Endothelial cell of umbilical vein (primary cell): ENCODE measurements around the gene GLP1R.

Experiments used
- CTCF ChIP-seq, 2 donors: IDR thresholded peaks; 1 replicate in 1 of 2; 2 replicates in 1 of 2; pipeline ENCODE4 v1.5.1; 2011; ENCODE audit warnings: low read length in 2 of 2, mild to moderate bottlenecking in 2 of 2, moderate library complexity in 2 of 2, control low read depth in 1 of 2, inconsistent platforms in 1 of 2, low read depth in 1 of 2; ENCODE audit not compliant: insufficient read depth in 1 of 2; ENCODE audit errors: extremely low read depth in 1 of 2
- EZH2 ChIP-seq: IDR thresholded peaks from 2 replicates; pipeline ENCODE4 v1.6.1; 2012; ENCODE audit warnings: borderline replicate concordance, low read depth, mild to moderate bottlenecking, moderate library complexity, low read length, inconsistent platforms; ENCODE audit not compliant: severe bottlenecking
- FOS ChIP-seq: IDR thresholded peaks from 2 replicates; pipeline ENCODE4 v1.6.1; 2011; ENCODE audit warnings: mild to moderate bottlenecking, low read length, moderate library complexity, borderline replicate concordance; ENCODE audit not compliant: insufficient read depth
- GATA2 ChIP-seq: IDR thresholded peaks from 2 replicates; pipeline ENCODE4 v1.7.0; 2011; ENCODE audit warnings: low read depth, mild to moderate bottlenecking, moderate library complexity, mixed read lengths, low read length; ENCODE audit not compliant: insufficient read length, insufficient read depth
- JUN ChIP-seq: IDR thresholded peaks from 2 replicates; pipeline ENCODE4 v1.6.1; 2011; ENCODE audit warnings: borderline replicate concordance, low read depth; ENCODE audit not compliant: insufficient read length, insufficient read depth
- MYC ChIP-seq: IDR thresholded peaks from one replicate; pipeline ENCODE4 v1.6.1; 2011; ENCODE audit warnings: mild to moderate bottlenecking, low read depth, low read length
- POLR2A ChIP-seq: IDR thresholded peaks from 2 replicates; pipeline ENCODE4 v1.6.1; 2012; ENCODE audit warnings: low read depth, mild to moderate bottlenecking, control low read depth, low read length
- POLR2AphosphoS5 ChIP-seq: IDR thresholded peaks from 2 replicates; pipeline ENCODE4 v1.6.1; 2012; ENCODE audit warnings: low read depth, mild to moderate bottlenecking, control low read depth, low read length, moderate library complexity; ENCODE audit not compliant: insufficient read depth

- TF ChIP-seq CTCF (IDR thresholded peaks at IDR 0.05; ENCODE audit: extremely low read depth in 1 of 2, insufficient read depth in 1 of 2, low read depth in 1 of 2, low read length in 2 of 2) (no peak), EZH2 (no peak), POLR2A (no peak), MYC (no peak), JUN (no peak), GATA2 (no peak), POLR2AphosphoS5 (no peak), FOS (no peak)
Observed at GRCh38 chr6:39044181-39044580, 4.4 kb upstream of the GLP1R start.
